Measurements from ENCODE around the gene RNU6-9.
"Not testable (repeated sequence)": the region's sequence is repeated elsewhere in the genome, so short reads cannot be mapped to it uniquely, and the experiment has no call there.

RNU6-9 gene

GRCh38 chr19:878751-879561, 14.3 kb upstream of the RNU6-9 start:
- DNase-seq = not testable (repeated sequence)

- DNase-seq = no peak
These were observed 13.4 kb upstream of the RNU6-9 start for GRCh38 chr19:879711-880438.

- no peak for DNase-seq
These were observed 11.8 kb upstream of the RNU6-9 start for GRCh38 chr19:881385-882071.

GRCh38 chr19:882871-883497, 10.3 kb upstream of the RNU6-9 start:
- DNase-seq = no peak

- no peak for DNase-seq
These were observed 9.5 kb upstream of the RNU6-9 start for GRCh38 chr19:883661-884211.

GRCh38 chr19:884420-885211, 8.7 kb upstream of the RNU6-9 start:
- DNase-seq = no peak

- DNase-seq = no peak
These were observed 7.6 kb upstream of the RNU6-9 start for GRCh38 chr19:885536-886224.

GRCh38 chr19:887072-887471, 6.2 kb upstream of the RNU6-9 start:
- DNase-seq = no peak

- DNase-seq = no peak
These were observed 5.7 kb upstream of the RNU6-9 start for GRCh38 chr19:887599-887998.

GRCh38 chr19:888581-889385, 4.5 kb upstream of the RNU6-9 start:
- DNase-seq = no peak

- no peak for DNase-seq
These were observed 3.5 kb upstream of the RNU6-9 start for GRCh38 chr19:889662-890295.

GRCh38 chr19:890831-891230, 2.5 kb upstream of the RNU6-9 start:
- DNase-seq = no peak

- DNase-seq = not testable (repeated sequence)
These were observed 1.7 kb upstream of the RNU6-9 start for GRCh38 chr19:891421-892200.

- no peak for DNase-seq
These were observed 916 bp upstream of the RNU6-9 start for GRCh38 chr19:892243-892893.

- DNase-seq = no peak
These were observed 3.1 kb downstream of the RNU6-9 start for GRCh38 chr19:896434-896833.

- no peak for DNase-seq
These were observed 3.7 kb downstream of the RNU6-9 start for GRCh38 chr19:896999-897398.

- DNase-seq = no peak
These were observed 4.3 kb downstream of the RNU6-9 start for GRCh38 chr19:897442-898039.

GRCh38 chr19:898663-899062, 5.4 kb downstream of the RNU6-9 start:
- no peak for DNase-seq
